HK-2 (cell line): ENCODE data around the gene KRTAP4-9.
"Not testable (repeated sequence)": the region's sequence is repeated elsewhere in the genome, so short reads cannot be mapped to it uniquely, and the experiment has no call there.

Source experiments
- DNase-seq: peaks from one replicate; pipeline ENCODE4 v3.0.0-alpha.2; 2018; ENCODE audit not compliant: unreplicated experiment

KRTAP4-9 gene

DNA sequence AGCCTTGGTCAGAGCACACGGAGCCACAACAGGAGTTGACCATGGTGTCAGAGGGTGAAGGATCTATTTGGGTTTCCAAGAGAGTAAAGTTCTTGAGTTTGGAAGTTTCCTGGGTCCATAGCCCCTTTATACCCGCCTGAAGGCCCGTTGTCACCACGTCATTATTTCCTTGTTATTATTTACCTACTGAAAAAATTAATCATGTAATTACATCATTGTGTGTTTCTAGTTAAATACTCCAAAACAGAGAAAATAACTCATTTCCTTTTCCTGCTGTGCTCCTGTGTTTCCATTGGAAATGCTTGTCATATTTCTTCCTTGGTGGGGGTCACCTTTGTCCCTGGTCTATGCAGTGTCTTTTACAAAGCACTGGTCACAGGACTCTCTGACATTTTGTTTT, 7.1 kb upstream of the KRTAP4-9 start, which contains the start of gene KRTAP4-8:
Gene KRTAP4-8, minus strand, starts transcription at position 101 of the 400 bp plus-strand sequence. Its CDS starts 58 bp downstream, at position 43.
- DNase-seq = no peak

DNA sequence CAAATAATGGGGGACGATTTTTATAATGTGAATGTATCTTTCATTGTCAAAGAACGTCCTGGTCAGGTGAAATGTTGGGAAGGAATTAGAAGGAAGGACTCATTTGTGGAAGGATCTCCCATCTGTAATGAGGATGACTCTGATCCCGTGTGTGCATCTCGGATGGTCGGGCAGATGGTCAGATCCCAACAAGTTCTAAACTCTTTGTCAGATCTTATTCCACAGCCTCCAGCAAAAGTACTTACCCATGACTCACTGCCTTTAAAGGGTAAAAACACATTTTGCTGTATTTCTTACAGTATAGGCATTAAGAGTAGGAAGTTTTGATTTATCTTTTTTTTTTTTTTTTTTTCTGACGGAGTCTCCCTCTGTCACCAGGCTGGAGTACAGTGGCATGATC, 6.7 kb upstream of the KRTAP4-9 start:
- DNase-seq = no peak

DNA sequence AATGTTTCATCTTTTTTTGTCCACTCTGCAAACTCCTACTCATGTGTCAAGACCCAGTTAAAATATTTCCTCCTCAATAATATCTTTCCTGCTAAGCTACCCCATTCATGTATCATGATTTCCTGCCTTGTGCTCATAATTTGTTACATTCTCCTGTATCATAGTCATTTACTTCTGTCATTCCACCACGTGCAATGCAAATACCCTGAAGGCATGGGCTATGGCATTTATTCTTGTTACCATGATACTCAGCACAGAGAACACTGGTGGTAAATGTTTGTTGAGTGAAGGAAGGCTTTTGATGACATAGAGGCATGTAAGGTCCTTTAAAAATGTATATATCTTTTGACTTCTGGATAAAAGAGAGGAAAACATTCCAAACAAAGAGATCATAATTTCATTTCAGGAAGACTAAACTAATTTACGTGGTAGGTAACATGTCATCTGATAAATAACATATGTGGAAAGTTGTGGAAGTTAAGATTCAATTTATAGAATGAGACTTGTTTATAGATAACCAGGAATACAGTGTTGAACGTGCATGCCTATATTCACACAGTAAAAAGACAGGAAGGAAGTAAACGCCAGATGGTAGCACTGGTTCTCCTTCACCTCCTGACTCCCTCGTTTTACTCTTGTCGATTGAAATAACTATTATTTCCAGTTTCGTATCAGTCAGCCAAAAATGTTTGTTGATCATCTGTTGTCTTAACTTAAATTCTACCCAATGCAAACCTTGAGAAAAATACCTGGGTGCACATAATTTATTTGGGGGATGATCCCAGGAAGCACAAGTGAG, 5.3 kb upstream of the KRTAP4-9 start:
- DNase-seq = not testable (repeated sequence)

DNA sequence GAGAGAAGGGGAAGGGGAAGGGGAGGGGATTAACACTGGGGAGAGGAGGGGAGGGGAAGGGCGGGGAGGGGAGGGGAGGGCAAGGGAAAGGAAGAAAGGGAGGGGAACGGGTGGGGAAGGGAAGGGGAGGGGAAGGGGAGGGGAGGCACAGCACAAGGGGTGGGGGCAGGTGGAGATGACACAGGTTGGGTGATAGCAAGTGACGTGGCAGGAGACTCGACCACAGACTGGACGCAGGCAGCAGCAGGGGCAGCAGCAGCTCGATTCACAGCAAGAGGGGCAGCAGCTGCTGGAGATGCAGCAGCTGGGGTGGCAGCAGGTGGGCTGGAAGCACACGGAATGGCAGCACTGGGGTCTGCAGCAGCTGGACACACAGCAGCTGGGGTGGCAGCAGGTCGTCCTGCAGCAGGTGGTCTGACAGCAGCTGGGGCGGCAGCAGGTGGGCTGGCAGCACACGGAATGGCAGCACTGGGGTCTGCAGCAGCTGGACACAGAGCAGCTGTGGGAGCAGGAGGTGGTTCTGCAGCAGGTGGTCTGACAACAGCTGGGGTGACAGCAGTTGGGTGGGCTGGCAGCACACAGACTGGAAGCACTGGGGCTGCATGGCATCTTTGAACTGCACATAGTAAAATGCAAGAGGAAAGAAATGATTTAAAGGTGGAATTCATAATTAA, 3.5 kb upstream of the KRTAP4-9 start, which contains the start of gene KRTAP4-16:
Gene KRTAP4-16, minus strand, starts transcription at position 624 of the 674 bp plus-strand sequence. Its CDS starts 0 bp downstream, at position 624.
- DNase-seq = no peak

DNA sequence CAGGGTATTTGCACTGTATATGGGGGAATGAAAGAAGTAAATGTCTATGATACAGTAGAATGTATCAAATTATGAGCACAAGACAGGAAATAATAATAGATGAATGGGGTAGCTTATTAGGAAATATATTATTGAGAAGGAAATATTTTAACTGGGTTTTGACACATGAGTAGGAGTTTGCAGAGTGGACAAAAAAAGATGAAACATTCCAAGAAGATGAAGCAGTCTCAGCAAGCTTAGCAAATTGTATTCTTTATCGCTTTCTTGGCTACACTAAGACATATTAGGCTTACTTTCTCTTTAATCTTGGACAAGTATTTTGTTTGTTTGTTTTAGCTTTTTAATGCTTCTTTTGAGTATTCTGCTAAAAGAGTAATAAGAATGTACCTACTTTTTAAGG, 1.3 kb upstream of the KRTAP4-9 start:
- DNase-seq = no peak

DNA sequence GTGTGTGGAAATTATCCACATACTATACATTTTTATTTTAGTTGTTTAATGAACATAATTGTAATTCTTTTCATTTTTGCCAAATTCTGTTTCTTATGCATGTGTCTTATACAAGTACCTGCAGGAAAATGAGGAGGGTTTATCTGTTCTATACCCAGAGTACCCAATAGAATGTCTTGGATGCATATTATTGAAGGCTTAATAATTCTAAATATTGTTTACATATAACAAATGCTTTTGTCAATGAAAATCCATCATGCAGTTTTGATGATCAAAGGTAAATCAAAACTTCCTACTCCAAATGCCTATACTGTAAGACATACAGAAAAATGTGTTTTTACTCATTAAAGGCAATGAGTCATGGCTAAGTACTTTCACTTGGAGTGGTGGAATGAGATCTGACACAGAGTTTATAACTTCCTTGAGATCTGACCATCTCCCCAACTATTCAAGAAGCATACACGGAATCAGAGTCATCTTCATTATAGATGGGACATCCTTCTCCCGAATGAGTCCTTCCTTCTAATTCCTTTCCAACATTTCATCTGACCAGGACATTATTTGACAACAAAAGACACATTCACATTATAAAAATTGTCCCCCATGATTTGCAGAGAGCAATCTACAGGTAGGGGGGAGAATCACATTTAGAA, 677 bp upstream of the KRTAP4-9 start:
- DNase-seq = not testable (repeated sequence)

DNA sequence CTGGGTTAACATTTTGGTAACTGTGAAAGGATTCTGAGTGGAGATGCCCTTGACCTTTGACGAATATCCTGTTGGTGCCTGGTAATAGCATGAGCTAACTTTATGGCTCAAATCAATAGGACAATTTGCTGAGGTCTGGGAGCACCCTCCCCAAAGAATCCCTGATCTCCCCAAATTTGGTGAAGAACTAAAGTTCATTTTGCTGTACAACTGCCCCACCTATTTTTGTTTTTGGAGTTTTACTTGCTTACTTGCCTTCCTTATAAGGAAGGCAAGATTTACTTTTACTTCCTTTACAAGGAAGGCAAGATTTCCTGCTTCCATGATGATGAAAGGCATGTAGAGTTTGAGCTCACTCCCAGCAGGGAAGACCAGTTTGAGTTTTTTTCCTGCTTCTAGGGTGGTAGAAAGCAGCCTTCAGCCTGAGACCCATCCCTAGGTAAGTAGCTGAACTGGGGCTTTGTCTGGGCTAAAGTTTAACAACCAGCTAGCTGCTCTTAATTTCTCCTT, 2.8 kb downstream of the KRTAP4-9 start:
- DNase-seq = no peak

DNA sequence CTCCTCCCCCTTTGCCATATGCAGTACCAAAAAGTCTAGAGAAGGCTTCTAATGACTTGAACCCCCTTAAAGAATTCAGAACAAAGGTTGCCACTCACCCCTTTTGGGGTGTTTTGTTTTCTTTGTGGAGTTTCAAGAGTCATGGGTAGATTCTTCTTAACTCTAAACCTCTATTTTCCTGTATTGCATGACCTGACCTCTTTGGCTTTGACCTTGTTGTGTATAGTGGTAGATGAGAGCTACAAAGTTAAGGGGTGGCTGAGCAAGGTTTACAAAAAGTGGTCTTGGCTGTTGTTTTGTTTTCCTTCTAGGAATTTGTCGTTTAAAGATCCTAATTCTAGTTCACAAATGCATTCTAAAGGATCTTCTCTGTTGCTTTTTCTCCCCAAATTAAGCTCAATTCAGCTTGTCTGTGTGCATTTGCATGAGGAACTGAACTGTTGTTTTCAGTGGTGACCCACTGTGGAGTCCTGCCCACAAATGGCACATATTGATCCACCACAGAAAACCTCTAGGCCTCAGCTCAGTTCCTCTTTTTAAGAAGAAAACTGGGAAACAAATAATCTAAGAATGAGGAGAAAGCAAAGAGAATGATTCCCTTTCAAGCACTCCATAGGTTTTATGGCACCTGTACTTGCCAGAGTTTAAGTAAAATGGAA, 3.7 kb downstream of the KRTAP4-9 start:
- DNase-seq = not testable (repeated sequence)

DNA sequence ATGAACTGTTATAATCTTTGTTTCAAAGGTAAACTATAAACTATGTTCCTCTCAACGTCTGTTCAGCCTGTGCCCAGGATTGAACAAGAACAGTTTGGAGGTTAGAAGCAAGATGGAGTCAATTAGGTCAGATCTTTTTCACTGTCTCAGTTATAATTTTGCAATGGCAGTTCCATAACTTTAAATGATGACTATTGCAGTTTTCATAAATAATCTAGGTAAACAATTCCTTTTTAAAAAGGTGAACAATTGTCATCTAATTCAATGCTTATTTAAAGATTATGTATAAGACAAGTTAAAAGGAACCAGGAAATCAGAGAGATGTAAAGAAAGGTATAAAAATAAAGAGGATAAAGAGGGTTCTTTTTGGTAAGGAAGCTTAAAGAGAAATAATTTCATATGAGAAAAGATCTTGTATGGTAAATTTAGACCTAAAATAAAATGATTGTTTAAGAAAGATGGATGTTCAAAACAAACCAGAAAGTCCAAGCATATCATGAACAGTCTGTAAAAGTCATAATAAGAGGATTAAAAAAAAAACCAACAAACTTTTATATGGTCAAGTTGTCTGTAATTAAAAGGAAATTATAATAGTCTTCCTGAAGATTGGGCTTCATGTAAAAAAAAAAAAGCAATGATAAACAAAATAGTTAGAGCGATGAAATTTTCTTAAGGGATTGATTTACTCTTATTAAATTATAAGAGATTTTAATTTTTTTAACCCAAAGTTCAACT, 6.1 kb downstream of the KRTAP4-9 start:
- no peak for DNase-seq

DNA sequence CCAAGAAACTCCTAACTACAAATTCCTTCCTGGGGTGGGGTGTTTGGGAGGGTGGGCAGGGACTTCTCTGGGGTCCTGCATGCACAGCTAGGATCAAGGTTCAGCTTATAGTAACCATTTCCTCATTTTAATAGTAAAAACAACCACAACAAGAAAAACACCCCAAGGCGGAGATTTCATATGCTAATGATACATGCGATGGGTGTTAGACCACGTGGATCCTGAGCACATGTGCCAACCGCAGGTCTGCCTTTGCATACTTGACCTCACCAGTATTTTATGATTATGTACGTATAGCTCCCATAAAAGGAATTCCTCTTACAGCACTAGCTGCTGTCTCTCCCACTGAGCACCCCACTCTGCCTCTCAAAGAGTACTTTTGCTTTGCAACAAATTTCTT, 11.1 kb downstream of the KRTAP4-9 start:
- no peak for DNase-seq

DNA sequence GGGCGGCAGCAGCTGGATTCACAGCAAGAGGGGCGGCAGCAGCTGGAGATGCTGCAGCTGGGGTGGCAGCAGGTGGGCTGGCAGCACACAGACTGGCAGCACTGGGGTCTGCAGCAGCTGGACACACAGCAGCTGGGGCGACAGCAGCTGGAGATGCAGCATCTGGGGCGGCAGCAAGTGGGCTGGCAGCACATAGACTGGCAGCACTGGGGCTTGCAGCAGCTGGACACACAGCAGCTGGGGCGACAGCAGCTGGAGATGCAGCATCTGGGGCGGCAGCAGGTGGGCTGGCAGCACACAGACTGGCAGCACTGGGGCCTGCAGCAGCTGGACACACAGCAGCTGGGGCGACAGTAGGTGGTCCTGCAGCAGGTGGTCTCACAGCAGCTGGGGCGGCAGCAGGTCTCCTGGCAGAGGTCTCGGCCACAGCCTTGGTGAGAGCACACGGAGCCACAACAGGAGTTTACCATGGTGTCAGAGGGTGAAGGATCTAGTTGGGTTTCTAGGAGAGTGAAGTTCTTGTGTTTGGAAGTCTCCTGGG, 12.7 kb downstream of the KRTAP4-9 start, which contains the start of gene KRTAP4-11:
Gene KRTAP4-11, minus strand, starts transcription at position 528 of the 541 bp plus-strand sequence. Its CDS starts 58 bp downstream, at position 470.
- DNase-seq = not testable (repeated sequence)

DNA sequence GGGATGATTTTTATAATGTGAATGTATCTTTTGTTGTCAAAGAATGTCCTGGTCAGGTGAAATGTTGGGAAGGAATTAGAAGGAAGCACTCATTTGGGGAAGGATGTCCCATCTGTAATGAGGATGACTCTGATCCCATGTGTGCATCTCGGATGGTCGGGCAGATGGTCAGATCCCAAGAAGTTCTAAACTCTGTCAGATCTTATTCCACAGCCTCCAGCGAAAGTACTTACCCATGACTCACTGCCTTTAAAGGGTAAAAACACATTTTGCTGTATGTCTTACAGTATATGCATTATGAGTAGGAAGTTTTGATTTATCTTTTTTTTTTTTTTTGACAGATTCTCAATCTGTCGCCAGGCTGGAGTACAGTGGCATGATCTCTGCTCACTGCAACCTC, 13.5 kb downstream of the KRTAP4-9 start:
- DNase-seq = no peak

DNA sequence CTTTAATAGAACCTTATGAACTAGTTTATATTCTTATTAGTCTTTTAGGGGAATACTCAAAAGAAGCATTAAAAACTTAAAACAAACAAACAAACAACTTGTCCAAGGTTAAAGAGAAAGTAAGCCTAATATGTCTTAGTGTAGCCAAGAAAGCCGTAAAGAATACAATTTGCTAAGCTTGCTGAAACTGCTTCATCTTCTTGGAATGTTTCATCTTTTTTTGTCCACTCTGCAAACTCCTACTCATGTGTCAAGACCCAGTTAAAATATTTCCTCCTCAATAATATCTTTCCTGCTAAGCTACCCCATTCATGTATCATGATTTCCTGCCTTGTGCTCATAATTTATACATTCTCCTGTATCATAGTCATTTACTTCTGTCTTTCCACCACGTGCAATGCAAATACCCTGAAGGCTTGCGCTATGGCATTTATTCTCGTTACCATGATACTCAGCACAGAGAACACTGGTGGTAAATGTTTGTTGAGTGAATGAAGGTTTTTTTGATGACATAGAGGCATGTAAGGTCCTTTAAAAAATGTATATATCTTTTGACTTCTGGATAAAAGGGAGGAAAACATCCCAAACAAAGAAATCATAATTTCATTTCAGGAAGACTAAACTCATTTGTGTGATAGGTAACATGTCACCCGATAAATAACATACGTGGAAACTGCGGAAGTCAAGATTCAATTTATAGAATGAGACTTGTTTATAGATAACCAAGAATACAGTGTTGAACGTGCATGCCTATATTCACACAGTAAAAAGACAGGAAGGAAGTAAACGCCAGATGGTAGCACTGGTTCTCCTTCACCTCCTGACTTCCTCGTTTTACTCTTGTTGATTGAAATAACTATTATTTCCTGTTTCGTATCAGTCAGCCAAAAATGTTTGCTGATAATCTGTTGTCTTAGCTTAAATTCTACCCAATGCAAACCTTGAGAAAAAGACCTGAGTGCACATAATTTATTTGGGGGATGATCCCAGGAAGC, 14.8 kb downstream of the KRTAP4-9 start:
- DNase-seq = not testable (repeated sequence)

DNA sequence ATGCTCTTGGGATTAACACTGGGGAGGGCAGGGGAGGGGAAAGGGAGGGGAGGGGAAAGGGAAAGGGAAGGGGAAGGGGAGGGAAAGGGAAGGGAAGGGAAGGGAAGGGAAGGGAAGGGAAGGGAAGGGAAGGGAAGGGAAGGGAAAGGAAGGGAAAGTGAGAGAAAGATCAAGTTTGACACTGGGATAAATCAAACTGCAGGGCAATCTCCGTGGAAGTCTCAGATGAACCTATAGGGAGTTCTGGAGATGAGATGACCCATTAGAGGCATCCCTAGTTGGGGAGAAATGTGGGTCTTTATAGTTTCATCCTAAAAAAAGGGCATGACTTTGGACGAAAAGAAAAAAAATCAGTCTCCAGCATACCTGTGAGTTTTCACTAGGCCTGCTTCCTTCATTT, 16.6 kb downstream of the KRTAP4-9 start:
- no peak for DNase-seq

DNA sequence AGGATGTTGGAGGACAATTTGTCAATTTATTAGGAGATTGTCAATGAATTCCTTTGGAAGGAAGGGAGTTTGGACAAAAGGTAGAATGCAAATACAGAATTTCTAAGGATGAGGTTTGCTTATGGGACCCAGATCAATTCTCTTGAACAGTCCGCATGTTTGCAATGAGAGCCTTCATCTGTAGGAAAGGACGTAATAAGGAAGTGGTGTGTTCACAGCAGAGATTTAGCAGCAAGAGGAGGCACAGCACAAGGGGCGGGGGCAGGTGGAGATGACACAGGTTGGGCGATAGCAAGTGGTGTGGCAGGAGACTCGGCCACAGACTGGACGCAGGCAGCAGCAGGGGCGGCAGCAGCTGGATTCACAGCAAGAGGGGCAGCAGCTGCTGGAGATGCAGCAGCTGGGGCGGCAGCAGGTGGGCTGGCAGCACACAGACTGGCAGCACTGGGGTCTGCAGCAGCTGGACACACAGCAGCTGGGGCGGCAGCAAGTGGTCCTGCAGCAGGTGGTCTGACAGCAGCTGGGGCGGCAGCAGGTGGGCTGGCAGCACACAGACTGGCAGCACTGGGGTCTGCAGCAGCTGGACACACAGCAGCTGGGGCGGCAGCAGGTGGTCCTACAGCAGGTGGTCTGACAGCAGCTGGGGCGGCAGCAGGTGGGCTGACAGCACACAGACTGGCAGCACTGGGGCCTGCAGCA, 18.3 kb downstream of the KRTAP4-9 start:
- DNase-seq = not testable (repeated sequence)

DNA sequence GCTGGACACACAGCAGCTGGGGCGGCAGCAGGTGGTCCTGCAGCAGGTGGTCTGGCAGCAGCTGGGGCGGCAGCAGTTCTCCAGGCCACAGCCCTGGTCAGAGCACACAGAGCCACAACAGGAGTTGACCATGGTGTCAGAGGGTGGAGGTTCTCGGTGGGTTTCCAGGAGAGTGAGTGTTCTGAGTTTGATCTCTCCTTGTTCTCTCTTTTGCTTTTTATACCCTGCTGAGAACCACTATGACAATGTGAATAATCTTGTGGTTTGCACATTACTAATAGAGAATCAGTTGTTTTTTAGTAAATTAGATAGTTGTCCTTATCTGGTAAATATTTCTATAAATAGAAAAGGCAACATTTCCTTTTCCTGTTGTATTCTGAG, 18.8 kb downstream of the KRTAP4-9 start, which contains the start of gene KRTAP4-12:
Gene KRTAP4-12, minus strand, starts transcription at position 192 of the 381 bp plus-strand sequence. Its CDS starts 60 bp downstream, at position 132.
- DNase-seq = not testable (repeated sequence)

DNA sequence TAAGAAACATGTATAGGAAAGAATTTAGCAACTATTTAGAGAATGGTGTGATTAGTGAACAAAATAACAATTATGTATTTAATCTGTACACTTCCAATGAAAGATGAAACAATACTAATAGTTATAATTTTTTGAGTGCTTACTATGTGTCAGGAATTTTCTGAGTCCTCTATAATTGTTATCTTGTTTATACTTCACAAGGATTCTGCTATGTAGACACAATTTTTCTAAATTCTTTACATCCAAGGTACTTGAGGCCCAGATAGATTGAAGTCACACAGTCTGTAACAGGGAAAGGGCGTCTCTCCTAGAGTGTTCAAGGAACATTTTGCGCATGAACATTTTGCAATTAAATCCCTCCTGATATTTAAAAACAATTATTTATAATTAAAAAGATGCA, 19.9 kb downstream of the KRTAP4-9 start:
- DNase-seq = no peak

DNA sequence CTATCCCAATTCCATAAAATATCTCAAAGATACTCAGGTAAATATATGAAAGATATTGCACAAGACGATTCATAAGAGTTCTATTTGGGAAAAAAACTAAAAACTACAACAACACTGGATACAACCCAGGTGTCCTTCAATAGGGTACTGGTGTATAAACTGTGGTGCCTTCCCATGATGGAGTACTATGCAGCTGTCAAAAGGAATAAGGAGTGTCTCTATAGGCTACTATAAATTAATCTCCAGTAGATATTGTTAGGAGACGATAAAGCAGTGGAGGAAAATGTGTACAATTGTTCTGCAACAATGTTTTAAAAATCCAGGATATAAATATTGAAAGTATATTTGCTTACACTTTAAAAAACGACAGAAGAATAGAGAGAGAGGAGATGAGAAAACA, 21.2 kb downstream of the KRTAP4-9 start:
- DNase-seq = no peak

DNA sequence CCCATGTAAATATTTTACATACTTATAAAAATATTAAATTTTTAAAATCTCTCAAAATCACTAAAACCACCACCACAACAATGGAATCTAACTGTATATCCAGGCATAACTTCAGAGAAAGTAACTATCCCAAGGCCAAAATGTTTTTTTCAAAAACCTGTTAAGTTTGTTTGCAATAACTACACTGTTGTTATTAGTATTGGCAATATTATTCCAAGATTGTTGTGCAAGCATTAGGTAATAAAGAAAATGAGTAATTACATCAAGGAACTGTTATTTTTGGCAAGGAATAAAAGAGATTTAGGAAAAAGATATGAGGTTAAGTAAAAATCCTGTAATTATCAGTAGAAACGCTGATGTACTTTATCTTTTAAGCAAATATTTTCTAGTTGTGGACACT, 22.2 kb downstream of the KRTAP4-9 start:
- DNase-seq = no peak
